Cortex of kidney (tissue), 1 donor: ENCODE results near the gene PTPRN2.
"Not testable (repeated sequence)": the region's sequence is repeated elsewhere in the genome, so short reads cannot be mapped to it uniquely, and the experiment has no call there.

Source experiments
- DNase-seq: peaks from one replicate; lab custom pipeline; 2025; lab: John Stamatoyannopoulos, UW

The PTPRN2 gene

DNA sequence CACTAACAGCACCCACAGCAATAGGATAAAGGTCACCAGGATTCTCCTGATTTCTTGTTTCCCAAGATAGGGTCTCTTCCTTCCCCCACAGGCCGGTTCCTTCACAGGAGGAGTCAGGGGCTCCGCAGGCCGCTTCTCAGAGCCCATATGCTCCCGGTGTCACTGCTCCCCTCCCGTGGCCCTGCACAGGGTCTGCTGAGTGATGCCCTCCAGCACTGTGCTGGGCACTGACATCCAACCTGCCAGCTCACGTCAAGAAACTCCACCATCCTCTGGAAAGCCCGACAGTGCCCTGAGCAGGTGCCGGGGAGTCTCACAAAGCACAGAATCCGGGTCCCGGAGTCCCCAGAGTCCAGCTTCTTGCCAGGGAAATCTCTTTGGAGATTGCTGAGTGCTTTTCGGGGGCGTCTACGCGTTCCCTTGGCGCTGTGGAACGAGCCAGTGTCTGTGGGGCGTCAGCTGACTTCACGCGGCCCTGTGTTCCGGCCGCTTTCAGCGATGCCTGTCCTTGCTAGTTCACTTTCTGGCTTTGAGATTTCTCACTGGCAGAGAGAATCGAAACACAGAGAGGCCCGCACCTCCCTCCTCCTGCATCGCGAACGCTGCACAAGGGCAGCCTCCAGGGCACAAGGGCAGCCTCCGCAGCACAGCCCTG, 683.3 kb downstream of the PTPRN2 start:
- no peak for DNase-seq

DNA sequence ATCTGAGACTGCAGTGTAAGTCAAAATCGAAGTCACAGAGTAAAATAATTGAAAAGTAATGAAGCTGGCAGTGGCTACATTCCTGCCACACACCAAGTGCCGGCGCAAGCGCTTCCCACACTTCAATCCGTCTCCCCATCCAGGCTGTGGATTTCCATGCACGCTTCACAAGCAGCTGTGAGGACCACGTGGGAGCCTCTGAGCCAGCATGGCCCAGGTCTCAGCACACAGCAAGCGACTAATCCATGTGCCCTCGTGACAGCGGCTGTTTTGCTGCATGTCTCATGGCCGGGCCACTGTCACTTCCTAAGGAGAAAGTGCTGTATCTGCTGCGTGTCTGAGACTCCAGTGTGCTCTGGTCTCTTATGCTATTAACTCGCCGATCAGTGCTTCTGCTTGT, 683.9 kb downstream of the PTPRN2 start:
- DNase-seq = no peak

DNA sequence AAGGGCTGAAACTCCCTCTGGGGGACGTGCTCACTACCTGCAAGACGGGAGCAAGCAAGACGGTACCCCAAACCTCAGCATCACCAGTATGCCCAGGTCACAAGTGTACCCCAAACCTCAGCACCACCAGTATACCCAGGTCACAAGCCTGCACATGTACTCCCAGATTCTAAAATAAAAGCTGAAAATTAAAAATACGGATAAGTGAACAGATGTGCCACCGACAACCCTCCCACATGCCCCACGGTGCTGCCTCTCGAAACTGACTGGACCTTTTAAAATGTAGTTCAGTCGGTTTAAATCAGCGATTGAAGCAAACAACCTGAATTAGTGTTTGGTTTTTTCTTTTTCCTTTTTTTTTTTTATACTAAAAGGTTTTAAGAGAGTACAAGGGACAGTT, 684.3 kb downstream of the PTPRN2 start:
- no peak for DNase-seq

DNA sequence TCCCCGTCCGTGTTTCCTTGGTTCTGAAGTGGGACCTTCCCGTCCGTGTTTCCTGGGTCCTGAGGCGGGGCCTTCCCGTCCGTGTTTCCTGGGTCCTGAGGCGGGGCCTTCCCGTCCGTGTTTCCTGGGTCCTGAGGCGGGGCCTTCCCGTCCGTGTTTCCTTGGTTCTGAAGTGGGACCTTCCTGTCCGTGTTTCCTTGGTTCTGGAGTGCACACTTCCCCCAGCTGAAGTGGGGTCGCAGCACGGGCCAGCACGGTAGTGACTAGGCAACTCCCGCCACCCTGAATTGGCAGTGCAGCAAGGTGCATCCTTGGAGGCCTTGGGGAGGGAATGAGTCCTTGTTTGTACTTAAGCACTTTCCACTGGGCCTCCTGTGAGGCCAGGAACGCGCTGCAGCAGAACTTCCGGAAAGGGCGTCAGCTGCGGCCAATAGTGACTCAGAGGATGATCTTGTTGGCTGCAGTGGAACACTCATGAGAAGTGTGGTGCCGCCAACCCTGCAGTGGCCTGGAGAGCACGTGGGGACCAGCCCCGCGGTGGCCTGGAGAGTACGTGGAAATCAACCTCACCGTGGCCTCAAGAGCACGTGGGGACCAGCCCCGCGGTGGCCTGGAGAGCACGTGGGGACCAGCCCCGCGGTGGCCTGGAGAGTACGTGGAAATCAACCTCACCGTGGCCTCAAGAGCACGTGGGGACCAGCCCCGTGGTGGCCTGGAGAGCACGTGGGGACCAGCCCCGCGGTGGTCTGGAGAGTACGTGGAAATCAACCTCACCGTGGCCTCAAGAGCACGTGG, 685.6 kb downstream of the PTPRN2 start:
- not testable (repeated sequence) for DNase-seq

DNA sequence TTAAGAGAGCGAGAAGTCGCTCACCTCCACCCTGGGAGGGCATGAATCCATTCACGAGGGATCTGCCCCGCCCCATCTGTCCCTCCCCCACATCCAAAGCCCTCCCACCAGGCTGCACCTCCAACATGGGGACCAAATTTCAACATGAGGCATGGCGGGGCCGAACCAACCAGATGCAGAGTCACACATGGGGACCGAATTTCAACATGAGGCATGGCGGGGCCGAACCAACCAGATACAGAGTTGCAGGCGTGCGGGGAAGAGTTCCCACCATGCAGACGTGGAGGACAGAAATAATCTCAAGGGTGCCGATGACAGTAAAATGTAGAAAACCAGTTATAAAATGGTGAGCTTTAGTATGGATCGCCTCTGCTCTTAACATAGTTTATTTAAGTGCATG, 686.5 kb downstream of the PTPRN2 start:
- DNase-seq = no peak

DNA sequence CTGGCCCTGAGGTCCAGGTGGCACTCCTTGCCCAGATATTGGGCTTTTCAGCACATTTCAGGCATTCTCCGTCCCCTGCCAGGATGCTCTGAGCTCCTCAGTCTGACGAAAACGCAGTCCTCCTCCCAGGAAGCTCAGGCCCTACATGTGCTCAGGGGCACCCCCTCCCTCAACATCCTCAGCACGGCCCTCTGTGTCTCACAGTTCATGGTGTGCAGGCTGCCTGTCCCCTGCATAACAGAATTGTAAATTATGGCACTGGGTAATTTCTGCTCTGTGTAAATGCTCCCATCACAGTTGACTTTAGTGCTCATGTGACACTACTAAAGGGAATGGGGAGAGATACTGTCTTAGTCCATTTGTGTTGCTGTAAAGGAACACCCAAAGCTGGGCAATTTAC, 687.1 kb downstream of the PTPRN2 start:
- no peak for DNase-seq

DNA sequence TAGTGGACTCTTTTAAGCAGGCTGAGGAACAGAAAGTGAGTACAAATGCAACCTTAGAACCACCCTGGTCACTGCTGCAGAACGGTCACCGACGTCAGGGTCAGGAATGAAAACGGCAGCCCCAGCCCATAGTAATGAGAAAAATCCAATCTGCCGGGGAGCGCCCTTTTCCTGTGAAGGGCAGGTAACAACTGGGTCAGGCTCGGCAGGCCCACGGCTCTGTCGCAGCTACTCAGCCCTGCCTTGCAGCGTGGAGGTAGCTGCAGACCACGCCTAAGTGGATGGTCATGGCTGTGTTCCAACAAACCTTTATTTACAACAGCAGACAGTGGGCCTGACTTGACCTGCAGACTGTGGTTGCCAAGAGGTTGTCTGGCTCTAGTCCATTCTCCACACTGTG, 687.6 kb downstream of the PTPRN2 start:
- no peak for DNase-seq

DNA sequence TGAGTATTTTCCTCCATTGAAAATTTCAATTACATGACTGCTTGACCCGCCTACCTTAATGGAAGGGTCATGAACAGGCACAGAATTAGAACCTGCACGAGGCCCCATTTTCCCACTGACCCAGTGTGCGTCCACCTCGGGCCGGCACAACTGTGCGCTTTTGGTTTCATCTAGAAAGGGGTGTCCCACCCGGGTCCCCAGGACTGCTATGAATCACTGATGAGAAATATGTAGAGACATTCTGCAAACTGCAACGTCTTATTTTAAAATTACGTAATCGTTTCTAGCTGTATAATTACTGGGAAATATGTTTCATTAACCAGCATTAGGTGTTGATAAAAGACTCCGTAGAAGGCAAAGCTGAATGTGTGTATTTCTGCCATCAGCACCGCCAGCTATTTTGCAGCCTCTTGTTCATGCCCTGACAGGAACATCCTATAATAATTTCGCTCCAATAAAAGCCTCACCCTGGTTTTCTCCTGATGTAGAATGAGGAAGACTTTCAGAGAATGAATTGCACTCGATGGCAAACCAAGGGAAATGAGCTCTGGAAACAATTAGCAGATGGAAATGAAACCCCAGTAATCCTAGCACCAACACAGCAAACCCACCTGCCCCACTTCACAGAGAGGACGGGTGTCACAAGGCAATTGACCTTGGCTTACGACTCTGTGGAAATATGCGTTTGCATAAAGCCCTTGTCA, 688.7 kb downstream of the PTPRN2 start:
- DNase-seq = no peak

DNA sequence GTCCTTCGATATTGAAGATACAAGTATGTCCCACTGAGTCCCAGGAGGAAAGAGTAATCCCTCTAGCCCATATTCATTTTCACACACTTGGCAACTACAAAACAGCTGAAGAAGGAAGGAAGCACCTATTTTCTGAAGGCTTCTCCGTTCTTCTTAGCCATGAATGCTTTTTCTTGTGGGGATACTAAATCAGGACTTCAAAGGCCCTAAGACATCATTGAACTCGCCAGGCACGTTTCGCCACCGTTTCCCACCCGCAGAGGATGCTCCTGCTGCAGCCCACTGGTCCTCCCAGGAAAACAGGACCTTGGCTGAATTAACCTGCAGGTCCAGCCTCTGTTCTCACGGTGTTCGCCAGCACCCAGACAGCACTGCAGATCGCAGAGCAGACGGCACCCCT, 689.4 kb downstream of the PTPRN2 start:
- DNase-seq = no peak

DNA sequence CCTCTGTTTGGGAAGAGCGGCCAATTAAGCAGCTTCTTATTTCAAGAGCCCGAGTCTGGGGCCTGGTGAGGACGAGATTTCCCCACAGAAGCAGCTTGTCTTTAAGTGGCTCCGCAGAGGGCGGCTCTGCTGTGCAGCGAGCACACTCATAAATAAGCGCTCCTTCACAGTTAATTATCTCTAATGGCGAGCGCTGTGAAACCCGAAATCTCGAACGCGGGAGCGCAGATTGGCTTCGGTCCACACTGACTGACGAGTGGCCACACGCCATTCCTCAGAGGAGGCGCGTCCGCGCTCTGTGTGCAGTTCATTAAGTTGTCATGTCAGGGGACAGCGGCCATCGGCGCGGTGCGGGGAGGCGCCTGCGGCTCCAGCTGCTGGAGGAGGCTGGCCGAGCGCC, 689.9 kb downstream of the PTPRN2 start:
- DNase-seq = no peak

DNA sequence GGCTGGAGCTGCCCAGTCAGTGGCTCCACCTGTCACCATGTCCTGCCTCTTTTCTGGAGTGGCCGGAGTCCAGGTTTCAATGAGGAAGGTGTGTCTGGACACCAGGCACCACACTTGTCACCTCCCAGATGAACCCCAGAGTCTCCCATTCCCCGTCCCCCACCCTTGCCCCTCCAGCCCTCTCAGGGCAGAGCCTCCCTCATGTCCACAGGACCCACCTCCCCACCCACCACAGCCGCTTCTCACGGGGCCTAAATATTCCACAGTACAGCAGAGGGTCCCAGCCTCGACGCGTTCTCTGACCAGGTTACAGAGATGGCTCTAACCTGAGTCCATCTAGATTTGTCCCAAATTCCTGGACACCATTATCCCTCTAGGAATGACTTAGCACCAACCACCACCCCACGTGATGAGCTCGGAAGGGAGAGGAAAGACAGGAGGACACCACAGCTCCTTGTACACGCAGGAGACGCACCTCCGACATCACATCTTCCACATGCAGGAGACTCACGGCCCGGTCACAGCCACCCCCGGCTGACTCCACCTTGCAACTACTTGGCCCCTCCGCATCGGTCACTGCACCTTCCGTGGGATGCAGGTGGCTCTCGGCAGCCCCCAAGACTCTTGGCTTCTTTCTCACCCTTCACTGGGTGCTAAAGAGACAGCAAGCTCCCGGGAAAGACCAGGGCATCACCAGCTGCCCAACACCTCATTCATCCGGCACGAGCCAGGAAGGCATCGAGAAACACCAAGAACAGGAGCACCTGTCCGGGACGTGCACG, 690.7 kb downstream of the PTPRN2 start:
- DNase-seq = no peak

DNA sequence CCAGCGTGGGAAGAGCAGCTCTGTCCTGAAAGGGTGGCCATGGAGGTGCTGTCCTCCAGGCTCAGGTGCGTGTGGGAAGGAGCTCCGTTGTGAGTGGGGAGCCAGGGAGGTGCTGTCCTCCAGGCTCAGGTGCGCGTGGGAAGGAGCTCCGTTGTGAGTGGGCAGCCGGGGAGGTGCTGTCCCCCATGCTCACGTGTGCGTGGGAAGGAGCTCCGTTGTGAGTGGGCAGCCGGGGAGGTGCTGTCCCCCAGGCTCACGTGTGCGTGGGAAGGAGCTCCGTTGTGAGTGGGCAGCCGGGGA, 691.3 kb downstream of the PTPRN2 start:
- DNase-seq = not testable (repeated sequence)

DNA sequence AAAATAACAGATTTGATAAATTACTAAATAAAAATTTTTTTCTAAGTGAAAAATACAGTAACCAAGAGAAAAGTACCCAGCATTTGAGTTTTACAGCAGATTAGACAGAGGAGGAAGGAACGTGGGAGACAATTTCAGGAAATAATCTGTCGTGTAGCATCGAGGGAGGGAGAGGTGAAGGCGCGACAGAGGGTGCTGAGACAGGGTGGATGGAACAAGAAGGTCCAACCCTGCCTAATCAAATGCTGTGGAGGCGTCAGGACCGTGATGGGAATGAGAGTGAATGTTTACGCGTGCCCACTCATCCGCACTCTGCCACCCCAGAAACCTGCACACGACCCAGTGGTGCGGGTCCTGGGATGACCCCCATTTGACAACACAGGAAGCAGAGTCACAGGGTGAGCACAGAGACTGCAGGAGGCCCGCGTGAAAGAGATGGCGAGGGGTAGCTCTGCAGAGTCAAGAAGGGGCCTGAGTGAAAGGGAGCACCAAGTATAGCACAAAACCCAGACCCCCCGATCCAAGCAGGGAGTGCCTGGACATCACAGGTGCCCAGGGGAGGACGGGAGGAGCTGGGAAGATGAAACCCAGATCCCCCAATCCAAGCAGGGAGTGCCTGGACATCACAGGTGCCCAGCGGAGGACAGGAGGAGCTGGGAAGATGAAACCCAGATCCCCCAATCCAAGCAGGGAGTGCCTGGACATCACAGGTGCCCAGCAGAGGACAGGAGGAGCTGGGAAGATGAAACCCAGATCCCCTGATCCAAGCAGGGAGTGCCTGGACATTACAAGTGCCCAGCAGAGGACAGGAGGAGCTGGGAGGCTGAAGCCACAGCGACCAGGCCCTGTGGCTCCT, 691.9 kb downstream of the PTPRN2 start:
- DNase-seq = no peak

DNA sequence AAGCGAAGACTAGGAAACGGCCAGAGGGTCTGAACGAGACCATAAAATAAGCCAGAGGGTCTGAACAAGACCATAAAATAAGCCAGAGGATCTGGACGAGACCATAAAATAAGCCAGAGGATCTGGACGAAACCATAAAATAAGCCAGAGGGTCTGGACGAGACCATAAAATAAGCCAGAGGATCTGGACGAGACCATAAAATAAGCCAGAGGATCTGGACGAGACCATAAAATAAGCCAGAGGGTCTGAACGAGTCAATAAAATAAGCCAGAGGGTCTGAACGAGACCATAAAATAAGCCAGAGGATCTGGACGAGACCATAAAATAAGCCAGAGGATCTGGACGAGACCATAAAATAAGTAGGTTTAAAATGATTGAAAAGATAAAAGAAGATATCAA, 692.5 kb downstream of the PTPRN2 start:
- not testable (repeated sequence) for DNase-seq

DNA sequence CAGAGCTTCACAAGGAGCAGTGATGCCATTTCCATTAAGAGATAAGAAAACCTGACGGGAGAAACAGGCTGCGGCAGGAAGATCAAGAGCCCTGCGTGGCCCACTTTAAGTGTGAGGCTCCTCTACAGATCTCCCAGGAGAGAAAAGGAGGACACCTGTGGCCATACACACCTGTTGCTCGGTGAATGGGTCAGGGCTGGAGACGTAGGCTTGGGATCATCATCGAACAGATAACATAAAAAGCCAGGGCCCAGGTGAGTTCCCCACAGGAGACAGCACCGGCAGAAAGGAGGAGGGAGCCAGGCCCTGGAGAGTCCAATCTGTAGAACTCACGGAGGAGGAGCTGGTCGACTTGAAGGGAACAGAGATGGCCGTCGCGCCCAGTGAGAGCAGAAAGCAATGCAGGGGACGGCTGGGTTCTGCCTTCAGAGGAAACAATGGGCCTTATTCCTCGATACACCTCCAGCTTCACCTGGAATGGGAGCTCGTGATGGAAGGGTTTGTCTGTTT, 694.0 kb downstream of the PTPRN2 start:
- no peak for DNase-seq

DNA sequence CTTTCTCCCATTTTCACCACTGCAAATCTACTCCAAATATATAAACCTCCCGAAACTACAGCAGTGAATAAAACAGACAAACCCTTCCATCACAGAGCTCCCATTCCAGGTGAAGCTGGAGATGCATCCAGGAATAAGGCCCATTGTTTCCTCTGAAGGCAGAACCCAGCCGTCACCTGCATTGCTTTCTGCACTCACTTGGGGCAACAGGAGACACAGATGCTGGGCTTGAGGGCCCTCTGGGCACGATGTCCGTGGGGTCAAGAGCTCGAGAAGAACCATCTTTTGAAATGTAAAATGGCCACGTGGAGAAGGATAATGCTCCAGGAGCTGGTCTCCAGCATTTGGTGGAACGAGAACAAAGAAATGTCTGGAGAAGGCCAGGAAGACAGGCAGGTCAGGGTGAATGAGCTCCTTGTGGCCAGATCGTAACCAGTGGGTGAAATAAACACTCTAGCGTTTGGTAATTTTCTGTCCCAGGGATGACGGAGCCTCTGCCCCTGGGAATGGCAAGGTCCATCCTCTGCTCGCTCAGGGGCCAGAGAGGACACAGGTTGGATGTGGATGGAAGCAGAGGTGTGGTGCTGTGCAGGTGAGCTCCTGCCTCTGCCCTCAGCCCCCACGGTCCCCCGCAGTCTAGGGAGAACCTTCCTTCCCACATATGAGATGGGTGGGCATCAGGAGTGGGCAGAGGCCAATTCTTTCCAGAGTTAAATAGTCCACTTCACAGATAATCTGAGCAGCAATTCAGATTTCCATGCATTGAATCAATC, 694.7 kb downstream of the PTPRN2 start:
- DNase-seq = no peak

DNA sequence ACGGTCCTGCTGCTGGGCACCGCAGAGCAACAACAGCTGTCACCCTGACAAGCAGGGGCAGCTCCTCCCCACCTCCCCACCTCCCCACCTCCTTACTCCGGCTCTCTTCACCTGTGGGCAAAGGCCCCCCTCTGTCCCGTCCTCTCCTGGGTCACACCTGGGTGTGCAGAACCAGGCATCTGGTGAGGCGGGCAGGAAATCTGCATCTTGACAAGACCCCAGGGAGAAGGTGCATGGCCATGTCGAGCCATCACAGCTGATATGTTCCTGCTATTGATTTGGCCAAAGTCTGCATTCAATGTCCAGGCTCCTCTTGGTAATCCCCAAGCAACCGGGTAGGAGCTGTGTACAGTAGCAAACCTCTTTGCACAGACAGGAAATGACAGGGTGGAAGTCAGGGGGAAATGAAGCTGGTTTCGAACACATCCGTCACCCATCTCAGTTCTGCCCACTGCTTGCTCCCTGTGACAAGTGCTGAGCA, 696.7 kb downstream of the PTPRN2 start:
- no peak for DNase-seq

DNA sequence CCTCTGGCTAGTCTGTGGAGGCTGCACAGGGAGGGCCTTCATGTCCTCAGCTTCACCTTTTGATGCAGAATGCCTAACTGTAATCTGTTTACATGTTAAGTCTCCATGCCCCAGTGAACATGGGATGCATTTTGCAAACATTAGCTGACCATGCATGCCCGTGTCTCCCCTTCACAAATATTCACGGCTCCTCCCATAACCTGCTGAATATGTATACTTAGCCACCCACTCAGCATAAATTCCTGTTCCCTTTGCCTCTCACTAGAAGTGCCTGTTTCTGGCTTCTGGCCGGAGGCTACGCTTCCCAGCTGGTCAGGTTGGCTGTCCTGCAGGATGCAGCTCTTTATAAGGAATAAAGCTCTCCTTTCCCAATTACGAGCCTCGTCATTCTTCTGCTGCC, 698.1 kb downstream of the PTPRN2 start:
- no peak for DNase-seq

DNA sequence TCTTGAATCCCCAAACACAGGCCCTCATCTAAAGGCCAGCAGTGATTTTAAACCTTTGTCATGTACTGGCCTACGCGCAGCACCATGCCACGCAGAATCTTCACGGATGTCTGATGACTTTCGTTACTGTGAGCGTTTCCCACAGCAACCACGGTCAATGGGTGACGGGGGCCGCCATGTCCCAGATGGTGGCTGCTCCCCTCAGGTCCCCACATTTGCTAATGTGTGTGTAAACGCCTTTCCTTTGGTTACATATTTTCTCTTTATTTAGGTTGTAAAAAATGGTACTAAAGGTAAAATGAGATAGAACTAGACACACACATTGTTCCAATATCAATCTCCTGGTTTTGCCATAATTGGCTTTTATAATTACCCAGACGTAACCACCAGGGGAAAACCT, 699.0 kb downstream of the PTPRN2 start:
- DNase-seq = no peak

DNA sequence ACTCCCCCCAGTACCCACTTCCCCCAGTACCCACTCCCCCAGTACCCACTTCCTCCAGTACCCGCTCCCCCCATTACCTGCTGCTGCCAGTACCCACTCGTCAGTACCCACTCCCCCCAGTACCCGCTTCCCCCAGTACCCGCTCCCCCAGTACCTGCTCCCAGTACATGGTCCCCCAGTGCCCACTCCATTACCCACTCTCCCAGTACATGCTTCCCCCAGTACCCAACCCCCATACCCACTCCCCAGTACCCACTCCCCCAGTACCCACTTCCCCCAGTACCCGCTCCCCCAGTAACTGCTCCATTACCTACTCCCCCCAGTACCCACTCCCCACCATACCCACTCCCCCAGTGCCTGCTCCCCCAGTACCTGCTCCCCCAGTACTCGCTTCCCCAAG, 700.2 kb downstream of the PTPRN2 start:
- no peak for DNase-seq
